HepG2 (cell line): ENCODE data around the gene EPHB3. TPM values are rescaled to one million over a fixed set of nuclear protein-coding genes. Genes with fewer than 3 reads are reported as not detected.

Experiments used
- ATAC-seq: fragments of 200-7000 bp; cut with Tn5 transposase; 3 replicates; pipeline ENCODE4 v1.9.1; 2020; ENCODE audit warnings: mild to moderate bottlenecking, moderate library complexity
- BruUV-seq: library from RNA; stranded (reverse); fragments of 400-500 nt; replicated peaks from 2 replicates; lab custom pipeline; 2021; lab: Mats Ljungman, UMichigan
- CTCF ChIA-PET: fragments of 300-600 bp; formaldehyde crosslinking; extraction: SDS; loops from one replicate; lab custom pipeline; 2021; ENCODE audit warnings: low total read pairs, inconsistent platforms, low intra/inter-chr PET ratio; lab: Yijun Ruan, JAX
- POLR2A ChIA-PET: fragments of 350-600 bp; sonication (Branson Sonifier 250); formaldehyde crosslinking; loops from one replicate; lab custom pipeline; 2020; ENCODE audit warnings: antibody characterized with exemption, inconsistent platforms; lab: Yijun Ruan, JAX
- DNase-seq: peaks from one replicate; pipeline ENCODE4 v3.0.0-alpha.2; 2015; ENCODE audit warnings: low spot score
- FAIRE-seq: peaks from 3 replicates; lab custom pipeline; 2011; peaks lifted over from hg19 to GRCh38; lab: Jason Lieb, UNC
- H2AFZ ChIP-seq: one replicate; pipeline ENCODE4 v1.6.1; 2011; ENCODE audit warnings: low read length, inconsistent platforms
- H3K27ac ChIP-seq: fragments of 300-600 bp; 3 replicates; pipeline ENCODE4 v1.8.0; 2011; ENCODE audit warnings: mixed run types, mild to moderate bottlenecking, mixed read lengths, low read length, inconsistent platforms; ENCODE audit not compliant: insufficient read depth; ENCODE audit errors: extremely low read length
- H3K27me3 ChIP-seq, 2 experiments: fragments of 200-600 bp in 1 of 2; 2 replicates in 1 of 2; 3 replicates in 1 of 2; pipeline versions ENCODE4 v1.6.0 to v1.8.0; 2011; ENCODE audit warnings: low read length in 2 of 2, mild to moderate bottlenecking in 2 of 2, moderate library complexity in 2 of 2, inconsistent platforms in 1 of 2; ENCODE audit not compliant: insufficient read depth in 2 of 2, control insufficient read depth in 1 of 2
- H3K36me3 ChIP-seq, 2 experiments: fragments of 200-600 bp in 1 of 2; replicated peaks in 1 of 2; 2 replicates in 1 of 2; 3 replicates in 1 of 2; pipeline versions ENCODE4 v1.5.1 to v1.8.0; 2011; ENCODE audit warnings: low read length in 2 of 2, inconsistent platforms in 1 of 2; ENCODE audit not compliant: insufficient read depth in 2 of 2, control insufficient read depth in 1 of 2
- H3K4me1 ChIP-seq: 2 replicates; pipeline ENCODE4 v1.5.1; 2012; ENCODE audit warnings: low read length, inconsistent platforms; ENCODE audit not compliant: insufficient read depth
- H3K4me2 ChIP-seq: 2 replicates; pipeline ENCODE4 v1.6.0; 2011; ENCODE audit warnings: low read depth, low read length, inconsistent platforms
- H3K4me3 ChIP-seq, 3 experiments: fragments of 200-600 bp in 1 of 3; sonication (generic), shearing (Covaris generic) in 1 of 3; replicated peaks in 1 of 3; 2 replicates each; pipeline ENCODE4 v1.5.1; 2011 to 2016; ENCODE audit warnings: low read length in 3 of 3, inconsistent platforms in 2 of 3, low read depth in 2 of 3, mild to moderate bottlenecking in 2 of 3, control low read depth in 1 of 3, mixed read lengths in 1 of 3; ENCODE audit not compliant: insufficient read depth in 1 of 3
- H3K79me2 ChIP-seq: one replicate; pipeline ENCODE4 v1.6.1; 2011; ENCODE audit warnings: low read length, inconsistent platforms; ENCODE audit not compliant: insufficient read depth
- H3K9ac ChIP-seq: 2 replicates; pipeline ENCODE4 v1.6.0; 2011; ENCODE audit warnings: mild to moderate bottlenecking, low read depth, low read length, inconsistent platforms; ENCODE audit not compliant: insufficient read depth
- H3K9me3 ChIP-seq: 2 replicates; pipeline ENCODE4 v1.5.1; 2012; ENCODE audit warnings: mild to moderate bottlenecking, low read length
- H4K20me1 ChIP-seq: 2 replicates; pipeline ENCODE4 v1.6.0; 2011; ENCODE audit warnings: inconsistent platforms, mild to moderate bottlenecking, low read length, moderate library complexity; ENCODE audit not compliant: insufficient read depth
- CHCHD3 ChIP-seq: sonication (generic); formaldehyde crosslinking; IDR thresholded peaks from 2 replicates; pipeline ENCODE4 v1.8.0; 2022; ENCODE audit warnings: mild to moderate bottlenecking, missing genetic modification reagents, moderate library complexity
- HDAC6 ChIP-seq: fragments of 200-600 bp; sonication (generic); IDR thresholded peaks from 2 replicates; pipeline ENCODE4 v1.7.0; 2017; ENCODE audit warnings: mild to moderate bottlenecking, antibody characterized with exemption, low read length, low read depth
- HMG20B ChIP-seq: conservative IDR thresholded peaks from 2 replicates; pipeline ENCODE4 v1.6.1; 2016; ENCODE audit warnings: missing genetic modification reagents, missing compliant biosample characterization
- HOMEZ ChIP-seq: IDR thresholded peaks from 2 replicates; pipeline ENCODE4 v1.6.1; 2016; ENCODE audit warnings: low read depth
- LRRFIP1 ChIP-seq: sonication (generic); formaldehyde crosslinking; conservative IDR thresholded peaks from 2 replicates; pipeline ENCODE4 v1.4.0; 2020; ENCODE audit warnings: missing genetic modification reagents
- SIN3B ChIP-seq: fragments of 150-350 bp; IDR thresholded peaks from 2 replicates; pipeline ENCODE4 v1.6.1; 2014; ENCODE audit warnings: low read length
- ZBTB21 ChIP-seq: sonication (generic); formaldehyde crosslinking; IDR thresholded peaks from 2 replicates; pipeline ENCODE4 v1.4.0; 2020; ENCODE audit warnings: missing genetic modification reagents
- ZNF574 ChIP-seq: sonication (generic); formaldehyde crosslinking; IDR thresholded peaks from 2 replicates; pipeline ENCODE4 v1.4.0; 2020; ENCODE audit warnings: missing genetic modification reagents
- ZSCAN20 ChIP-seq: sonication (generic); formaldehyde crosslinking; IDR thresholded peaks from 2 replicates; pipeline ENCODE4 v1.4.0; 2020; ENCODE audit warnings: missing genetic modification reagents, mild to moderate bottlenecking, borderline replicate concordance
- WGBS: methylation state at CpG from one replicate; pipeline ENCODE4 v1.1.6; 2017; ENCODE audit warnings: low lambda C conversion rate; 5-methylcytosine and 5-hydroxymethylcytosine counted together
- in situ Hi-C: cut with HindIII; loops from 2 replicates; pipeline ENCODE4 v1.10.0; 2017; ENCODE audit warnings: low pct_unique_long_range_greater_than_20kb; ENCODE audit not compliant: extremely low pct_ligation_motif_present
- intact Hi-C: fragments of 100-400 bp; cut with micrococcal nuclease; formaldehyde crosslinking; loops from one replicate; pipeline ENCODE4 v1.10.0; 2022; ENCODE audit not compliant: unreplicated experiment
- polyA plus RNA-seq, 8 experiments: library from polyadenylated mRNA; depleted of rRNA in 3 of 8; stranded (reverse) in 7 of 8; unstranded in 1 of 8; fragments of >200 nt; fragmentation: Illumina TruSeq in 4 of 8; extraction: Trizol in 4 of 8; gene quantifications; 2 replicates each; pipeline versions ENCODE4 v1.2.1 to v1.2.3, GENCODE V29; 2011 to 2016; ENCODE audit warnings: low read depth in 4 of 8, missing spikeins in 1 of 8, mixed read lengths in 1 of 8; ENCODE audit not compliant: insufficient read depth in 1 of 8
- total RNA-seq, 5 experiments: library from RNA; depleted of rRNA; stranded (reverse); fragments of >200 nt; fragmentation: Illumina TruSeq; extraction: Trizol; gene quantifications; 2 replicates each; pipeline ENCODE4 v1.2.3, GENCODE V29; 2016; ENCODE audit warnings: low read depth in 1 of 5

Gene EPHB3
- total and polyA plus RNA-seq, 2 of the 13 experiments (the other 11 are each of a cell fraction or from before 2014, with no cell fraction given): 0.01 TPM; not detected in 1

GRCh38 chr3:184576457-184577240 is 15.1 kb downstream of the EPHB3 start:
- Histone ChIP-seq H3K4me3 (no peak overlapping the region), H2AFZ (no peak overlapping the region), H3K4me1 (peaks cover 32% of the 10 kb centered on the region), H3K27ac (no peak overlapping the region), H3K9ac (no peak overlapping the region), H3K9me3 (no peaks in the 10 kb centered on the region), H3K36me3 (no peaks in the 10 kb centered on the region), H3K27me3 (peaks cover 4 to 18% of the 10 kb centered on the region in 2 experiments; a peak in 4 of 5 replicates), H4K20me1 (no peaks in the 10 kb centered on the region), H3K4me2 (no peak overlapping the region), H3K79me2 (no peaks in the 10 kb centered on the region)
- 44% methylated on average over 10 of the region's 25 CpGs for WGBS
- no peak for FAIRE-seq
- BruUV-seq: no TSS peak
- ChIA-PET CTCF (no interaction called here), POLR2A (no interaction called here)
- in situ Hi-C loops: no loop called here
- no peak for DNase-seq
- no peak for TF ChIP-seq HOMEZ (CRISPR knock-in tag)
- no peak for TF ChIP-seq CHCHD3 (CRISPR knock-in tag)
- TF ChIP-seq ZSCAN20: no peak
- TF ChIP-seq ZBTB21 (CRISPR knock-in tag): no peak
- TF ChIP-seq SIN3B: no peak
- no peak for TF ChIP-seq ZNF574 (CRISPR knock-in tag)
- no peak for TF ChIP-seq HDAC6
- TF ChIP-seq HMG20B (CRISPR knock-in tag): no peak
- no peak for TF ChIP-seq LRRFIP1 (CRISPR knock-in tag)
- intact Hi-C loops: no loop called here
- ATAC-seq: no peak
